ENCODE measurements around the gene TCF7L2.

DNA sequence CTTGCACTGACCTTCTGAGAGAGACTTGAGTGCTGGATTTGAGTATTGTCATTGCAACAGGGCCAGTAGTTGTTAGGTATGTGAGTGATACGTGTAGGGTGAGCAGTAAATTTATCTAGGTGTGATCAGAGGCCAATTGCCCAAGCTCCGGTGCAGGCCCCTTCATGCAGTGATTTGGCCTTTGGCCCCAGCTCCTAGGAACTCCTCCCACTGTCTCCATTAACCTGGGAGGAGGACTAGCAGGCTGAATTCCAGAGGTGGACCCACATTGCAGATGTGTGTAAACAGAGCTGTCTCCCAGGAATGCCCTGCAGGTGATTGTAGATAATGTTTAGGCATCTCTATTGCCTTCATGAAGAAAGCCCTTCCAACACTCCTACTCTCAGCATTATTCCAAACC lies 19.5 kb downstream of the TCF7L2 start:
- TF ChIP-seq EZH2phosphoT487 (IDR thresholded peaks at IDR 0.05; ENCODE audit: borderline replicate concordance, low read depth, low read length) (no peak), CTCF (conservative IDR thresholded peaks at IDR 0.05; ENCODE audit: low read length) (no peak)
